ENCODE results near the gene RPL18.
A peak's percentile ranks its signal among the peaks of the same experiment; 100 is the strongest.
"Not testable (repeated sequence)": the region's sequence is repeated elsewhere in the genome, so short reads cannot be mapped to it uniquely, and the experiment has no call there.

RPL18 gene

GRCh38 chr19:48618916-48619691 lies at the start of gene RPL18, which contains the start of gene SPHK2:
TSS of gene RPL18 (minus strand) at chr19:48619178. CDS start at chr19:48619143, 35 bp downstream.
TSS of gene SPHK2 (plus strand) at chr19:48619506. CDS start at chr19:48620515, 1,009 bp downstream.
- DNase-seq (ENCODE audit: low read depth), result peak; percentile 90

GRCh38 chr19:48668761-48669160 lies 49.8 kb upstream of the RPL18 start:
- DNase-seq (ENCODE audit: low read depth), result no peak

GRCh38 chr19:48668332-48668731 lies 49.4 kb upstream of the RPL18 start:
- no peak for DNase-seq (ENCODE audit: low read depth)

GRCh38 chr19:48665786-48666185 lies 46.8 kb upstream of the RPL18 start:
- DNase-seq (ENCODE audit: low read depth), result no peak

- DNase-seq (ENCODE audit: low read depth), result no peak
Measured at GRCh38 chr19:48664476-48664875, 45.5 kb upstream of the RPL18 start.

GRCh38 chr19:48663667-48664066 lies 44.7 kb upstream of the RPL18 start:
- no peak for DNase-seq (ENCODE audit: low read depth)

- DNase-seq (ENCODE audit: low read depth), result no peak
Measured at GRCh38 chr19:48661711-48662090, 42.7 kb upstream of the RPL18 start.

- peak; percentile 61 for DNase-seq (ENCODE audit: low read depth)
Measured at GRCh38 chr19:48660852-48661710, 42.1 kb upstream of the RPL18 start.

- DNase-seq (ENCODE audit: low read depth), result no peak
Measured at GRCh38 chr19:48659768-48660167, 40.8 kb upstream of the RPL18 start.

GRCh38 chr19:48658483-48658882 lies 39.5 kb upstream of the RPL18 start:
- DNase-seq (ENCODE audit: low read depth), result no peak

GRCh38 chr19:48657828-48658227 lies 38.9 kb upstream of the RPL18 start:
- not testable (repeated sequence) for DNase-seq (ENCODE audit: low read depth)

GRCh38 chr19:48656840-48657474 lies 38.0 kb upstream of the RPL18 start:
- no peak for DNase-seq (ENCODE audit: low read depth)

GRCh38 chr19:48654299-48655059 lies 35.5 kb upstream of the RPL18 start:
- DNase-seq (ENCODE audit: low read depth), result no peak

- no peak for DNase-seq (ENCODE audit: low read depth)
Measured at GRCh38 chr19:48651683-48652048, 32.7 kb upstream of the RPL18 start.

- no peak for DNase-seq (ENCODE audit: low read depth)
Measured at GRCh38 chr19:48650974-48651682, 32.1 kb upstream of the RPL18 start.

GRCh38 chr19:48648134-48648533 lies 29.2 kb upstream of the RPL18 start:
- DNase-seq (ENCODE audit: low read depth), result no peak

- DNase-seq (ENCODE audit: low read depth), result no peak
Measured at GRCh38 chr19:48646722-48647216, 27.8 kb upstream of the RPL18 start.

- peak; percentile 87 for DNase-seq (ENCODE audit: low read depth)
Measured at GRCh38 chr19:48646001-48646721, 27.2 kb upstream of the RPL18 start, which contains the start of gene CA11. TSS of gene CA11 (minus strand) at chr19:48646187. CDS start at chr19:48645632, 555 bp downstream.

GRCh38 chr19:48645620-48646000 lies 26.6 kb upstream of the RPL18 start:
- DNase-seq (ENCODE audit: low read depth), result no peak

Measured in activated T-cell treated with anti-CD3 and anti-CD28 coated beads for 1 hour (primary cell).